Activated CD4-positive, CD25-positive, alpha-beta regulatory T cell treated with anti-CD3 and anti-CD28 coated beads, Interleukin-2, amount 50 U/mL, for 16 hours (primary cell): ENCODE measurements around the gene NELL1.
"Not testable (repeated sequence)": the region's sequence is repeated elsewhere in the genome, so short reads cannot be mapped to it uniquely, and the experiment has no call there.

Experiments
- DNase-seq: peaks from one replicate; pipeline ENCODE4 v3.0.0-alpha.2; 2020; ENCODE audit warnings: low read depth, low spot score

The NELL1 gene

DNA sequence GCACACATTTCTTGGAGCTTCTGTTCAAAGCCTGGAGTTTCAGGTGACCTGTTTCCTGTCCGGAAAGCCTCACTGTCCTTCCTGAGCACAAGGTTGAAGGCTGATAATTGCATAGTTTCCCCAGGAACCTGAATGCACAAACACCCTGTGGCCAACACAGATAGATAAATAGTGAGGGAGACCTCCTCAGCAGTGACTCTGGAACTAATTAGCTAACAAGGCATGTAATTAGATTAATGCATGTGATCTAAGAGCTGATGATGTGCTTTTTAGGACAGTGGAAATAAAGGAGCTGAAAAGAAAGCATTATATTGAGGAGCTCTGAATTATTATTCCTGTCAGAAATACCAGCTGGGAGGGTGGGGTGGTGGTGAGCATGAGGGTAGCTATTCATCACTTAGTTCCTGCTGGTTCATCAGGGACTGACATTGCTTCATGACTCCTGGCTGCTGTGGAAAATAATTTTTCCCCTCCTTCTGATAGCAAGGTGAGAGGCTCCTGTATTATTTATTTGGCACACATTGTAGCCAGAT lies 101.1 kb downstream of the NELL1 start:
- no peak for DNase-seq

DNA sequence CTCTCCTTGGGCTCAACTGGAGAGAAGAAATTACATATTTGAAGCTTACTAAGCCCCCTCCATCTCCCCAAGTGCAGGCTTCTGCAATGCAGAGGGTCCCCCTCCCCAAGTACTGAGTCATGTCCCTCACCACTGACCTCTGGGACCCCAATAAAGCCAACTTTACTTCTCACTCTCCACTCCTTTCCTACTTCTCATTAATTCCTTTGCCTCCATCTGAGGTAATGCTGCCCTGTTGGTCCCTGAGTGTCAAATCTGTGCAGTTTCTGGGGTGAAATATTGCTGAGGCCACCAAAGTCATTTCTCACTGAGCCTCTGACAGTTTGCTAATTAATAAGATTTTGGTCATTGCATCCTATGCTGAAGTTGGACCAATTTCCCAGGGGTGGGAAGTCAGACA lies 101.6 kb downstream of the NELL1 start:
- DNase-seq = no peak

DNA sequence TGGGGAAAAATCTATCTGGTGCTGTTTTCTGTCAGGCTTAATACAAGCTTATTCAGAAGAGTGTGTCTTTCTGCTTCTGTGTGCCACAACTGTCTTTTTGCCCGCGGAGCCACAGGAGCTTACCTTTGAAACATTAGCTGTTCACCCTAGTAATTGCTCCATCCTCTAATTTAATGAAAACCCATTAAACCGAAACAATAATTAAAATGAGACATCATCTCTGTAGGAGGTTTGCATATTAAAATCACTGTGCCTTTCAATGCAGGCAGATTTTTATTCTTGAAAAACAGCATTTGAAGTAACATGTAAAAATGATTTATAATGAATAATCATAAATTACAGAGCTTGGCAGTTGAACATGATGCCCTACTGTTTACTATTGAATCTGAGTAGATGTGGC lies 102.3 kb downstream of the NELL1 start:
- DNase-seq = no peak

DNA sequence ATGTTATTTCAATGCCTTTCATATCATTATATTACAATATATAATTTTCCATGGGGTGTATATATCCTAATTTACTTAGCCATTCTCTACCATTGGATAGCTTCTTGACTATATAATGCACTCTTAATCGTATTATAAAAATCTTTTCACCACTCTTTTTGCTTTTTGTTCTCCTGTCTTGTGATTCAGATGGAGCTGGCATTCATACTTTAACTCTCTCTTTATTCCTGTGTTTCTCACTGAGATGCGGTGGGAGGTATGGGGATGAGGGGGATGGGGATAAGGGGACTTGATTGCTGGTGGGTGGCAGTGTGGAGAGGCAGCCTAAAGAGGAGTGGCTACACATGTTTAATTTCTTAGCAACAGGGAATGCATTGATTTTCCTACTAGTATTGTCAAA lies 105.9 kb downstream of the NELL1 start:
- DNase-seq = no peak

DNA sequence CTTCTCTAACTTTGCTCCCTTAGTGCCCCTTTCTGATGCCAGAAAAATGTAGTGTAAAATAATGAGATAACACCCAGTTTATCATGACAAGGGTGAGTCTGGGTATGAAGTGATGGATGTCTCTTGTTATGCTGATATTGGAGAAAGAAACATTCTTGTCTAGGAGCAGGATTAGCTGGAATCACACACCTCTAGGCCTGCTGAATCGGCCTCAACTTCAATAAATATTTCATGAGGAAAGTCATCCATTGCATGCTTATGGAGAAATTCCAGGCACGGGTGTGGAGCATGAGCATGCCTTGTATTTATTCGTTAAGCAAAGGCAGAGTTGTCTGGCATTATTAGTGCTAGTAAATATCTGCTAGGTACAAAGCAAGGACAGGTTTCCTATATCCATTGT lies 113.4 kb downstream of the NELL1 start:
- no peak for DNase-seq

DNA sequence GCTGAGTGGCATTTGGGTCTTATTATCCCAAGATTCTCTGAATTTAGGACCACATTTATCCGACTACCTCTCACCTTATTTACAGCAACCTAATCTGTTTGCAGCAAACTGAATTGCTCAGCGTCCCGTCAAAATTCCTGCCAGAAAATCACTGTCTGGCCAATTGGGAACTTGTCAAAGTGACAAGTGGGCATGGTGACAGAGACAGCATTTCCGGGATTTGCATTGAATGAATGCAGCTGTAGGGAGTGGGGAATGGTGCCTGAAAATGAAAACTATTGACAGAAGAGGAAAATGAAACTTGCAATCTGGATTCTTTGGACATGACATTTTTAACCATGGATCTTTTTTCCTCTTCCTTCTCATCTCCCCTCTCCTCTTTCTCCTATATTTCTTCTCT lies 113.8 kb downstream of the NELL1 start:
- DNase-seq = no peak

DNA sequence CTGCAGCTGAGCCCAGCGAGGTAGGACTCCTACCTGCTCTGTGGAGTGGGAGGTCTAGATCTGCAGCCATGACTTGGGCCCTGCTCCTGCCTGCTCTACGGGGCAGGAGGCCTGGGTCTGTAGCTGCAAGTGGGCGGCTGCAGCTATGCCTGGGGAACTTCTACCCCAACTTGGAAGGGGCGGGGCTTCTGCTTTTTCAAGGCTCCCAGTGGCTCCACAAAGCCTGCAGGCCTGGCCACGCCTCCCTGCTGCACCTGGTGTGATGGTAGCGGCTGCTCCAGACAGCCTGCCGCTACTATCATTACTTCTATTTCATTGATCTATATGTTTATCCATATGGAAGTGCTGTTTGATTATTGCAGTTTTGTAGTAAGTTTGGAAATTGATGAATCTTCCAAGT lies 121.2 kb downstream of the NELL1 start:
- no peak for DNase-seq

DNA sequence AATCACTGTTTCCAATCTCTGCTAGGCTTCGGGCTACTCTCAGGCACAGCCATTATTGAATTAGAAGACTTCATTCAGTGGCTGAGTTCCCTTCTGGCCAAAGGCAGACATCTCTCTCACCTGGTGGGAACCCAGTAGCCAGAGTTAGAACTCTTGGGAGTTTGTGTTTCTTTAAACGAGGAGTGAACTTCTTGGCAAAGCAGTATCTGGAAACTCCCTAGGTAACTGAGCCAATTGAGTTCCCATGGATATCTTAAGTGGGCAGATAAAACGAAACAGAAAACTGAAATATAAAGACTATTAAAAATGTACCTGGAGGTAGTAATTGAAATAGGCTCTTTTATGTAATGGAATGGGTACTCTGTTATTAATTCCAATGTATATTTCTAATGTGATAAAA lies 125.6 kb downstream of the NELL1 start:
- no peak for DNase-seq

DNA sequence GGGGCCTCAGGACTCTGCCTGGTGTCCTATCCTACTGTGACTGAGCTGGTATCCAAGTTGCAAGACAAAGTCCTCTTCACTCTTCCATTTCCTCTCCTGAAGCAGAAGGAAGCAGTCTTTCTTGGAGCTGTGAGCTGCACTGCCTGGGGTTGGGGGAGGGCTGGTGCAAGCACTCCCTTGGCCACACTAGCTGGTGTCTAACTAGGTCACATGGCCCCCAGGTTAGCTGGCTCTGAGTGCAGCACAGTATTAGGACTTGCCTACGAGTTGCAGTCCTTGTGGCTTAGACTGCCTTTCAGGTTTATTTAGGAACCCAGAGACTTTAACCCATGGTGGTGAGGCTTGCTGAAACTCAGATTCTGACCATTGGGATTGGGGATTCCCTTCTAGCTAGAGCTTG lies 138.9 kb downstream of the NELL1 start:
- DNase-seq = no peak

DNA sequence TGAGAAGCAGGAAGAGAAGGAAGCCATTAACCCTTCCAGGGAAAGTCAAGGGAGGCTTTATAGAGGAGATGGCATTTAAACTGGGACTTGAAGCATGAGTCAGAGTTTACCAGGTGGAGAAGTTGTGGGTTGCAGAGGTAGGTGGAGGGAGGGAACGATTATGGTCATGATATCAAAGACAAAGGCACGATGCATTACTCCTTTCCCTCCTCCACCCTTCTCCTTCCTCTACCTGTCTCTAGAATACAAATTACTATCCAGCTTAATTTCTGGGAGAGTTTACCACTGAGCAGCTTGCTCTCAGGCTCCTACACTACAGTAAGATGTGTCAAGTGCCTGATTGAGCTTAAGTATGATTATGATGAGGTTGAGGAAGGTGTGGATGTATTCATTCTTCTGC lies 151.7 kb downstream of the NELL1 start:
- no peak for DNase-seq

DNA sequence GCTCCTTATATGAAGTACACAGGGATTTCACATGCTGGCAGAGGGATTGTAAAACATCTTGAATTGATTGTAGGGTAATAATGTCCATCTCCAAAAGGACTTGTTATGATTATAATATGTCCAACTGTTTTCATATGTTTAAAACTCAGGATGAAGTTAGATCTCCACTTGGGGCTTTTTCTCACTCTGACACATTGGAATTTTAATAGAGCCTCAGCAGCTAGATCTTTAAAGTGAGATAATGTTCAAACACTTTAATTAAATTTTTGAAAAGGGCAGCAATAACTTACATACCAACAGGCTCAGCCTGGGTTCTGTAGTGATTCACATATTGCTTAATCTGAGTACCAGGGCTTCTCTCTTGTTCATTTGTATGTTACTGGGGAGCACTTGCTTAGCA lies 152.1 kb downstream of the NELL1 start:
- no peak for DNase-seq

DNA sequence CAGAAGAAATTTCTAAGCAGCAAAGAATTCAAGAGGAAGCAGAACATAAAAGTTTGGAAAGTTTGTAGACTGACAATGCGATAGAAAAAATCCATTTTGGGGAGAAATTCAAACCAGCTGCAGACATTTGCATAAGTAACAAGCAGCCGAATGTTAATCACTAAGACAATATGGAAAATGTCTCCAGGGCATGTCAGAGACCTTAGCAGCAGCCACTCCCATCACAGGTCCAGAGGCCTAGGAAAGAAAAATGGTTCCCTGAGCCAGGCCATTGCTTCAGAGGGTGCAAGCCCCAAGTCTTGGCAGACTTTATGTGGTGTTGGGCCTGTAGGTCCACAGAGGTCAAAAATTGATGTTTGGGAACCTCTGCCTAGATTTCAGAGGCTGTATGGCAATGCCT lies 155.4 kb downstream of the NELL1 start:
- DNase-seq = no peak

DNA sequence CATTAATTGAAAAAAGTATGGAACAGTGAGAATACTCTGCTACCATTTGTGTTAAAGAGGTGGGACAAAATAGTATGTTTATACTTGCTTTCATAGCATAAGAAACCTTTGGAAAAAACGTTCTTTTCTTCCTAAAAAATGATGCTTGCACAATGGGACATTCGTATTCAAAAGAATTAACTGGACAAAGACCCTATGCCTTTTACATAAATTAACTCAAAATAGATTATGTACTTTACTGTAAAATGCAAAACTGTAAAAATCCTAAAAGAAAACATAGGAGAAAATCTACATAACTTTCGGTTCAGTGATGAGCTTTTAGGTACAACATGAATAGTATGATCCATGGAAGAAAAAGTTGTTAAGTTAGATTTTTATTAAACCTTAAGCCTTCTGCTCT lies 166.2 kb downstream of the NELL1 start:
- no peak for DNase-seq

DNA sequence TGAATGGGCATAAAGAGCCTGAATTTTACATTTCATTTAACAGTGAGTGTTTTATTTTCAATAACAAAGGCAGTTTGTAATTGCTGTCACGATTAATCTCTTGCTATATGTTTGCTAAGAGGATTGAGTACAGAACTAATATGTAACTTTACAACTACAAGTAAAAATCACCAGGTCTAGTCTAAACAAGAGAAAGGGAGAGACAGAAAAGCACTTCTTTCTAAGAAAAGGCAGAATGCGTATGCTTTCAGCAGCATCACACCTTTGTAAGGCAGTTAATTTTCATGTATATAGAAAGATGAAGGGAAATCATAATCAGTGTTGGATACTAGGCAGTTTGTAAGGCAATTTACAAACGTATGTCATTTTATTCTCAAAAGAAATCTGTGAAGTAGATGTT lies 169.8 kb downstream of the NELL1 start:
- DNase-seq = no peak

DNA sequence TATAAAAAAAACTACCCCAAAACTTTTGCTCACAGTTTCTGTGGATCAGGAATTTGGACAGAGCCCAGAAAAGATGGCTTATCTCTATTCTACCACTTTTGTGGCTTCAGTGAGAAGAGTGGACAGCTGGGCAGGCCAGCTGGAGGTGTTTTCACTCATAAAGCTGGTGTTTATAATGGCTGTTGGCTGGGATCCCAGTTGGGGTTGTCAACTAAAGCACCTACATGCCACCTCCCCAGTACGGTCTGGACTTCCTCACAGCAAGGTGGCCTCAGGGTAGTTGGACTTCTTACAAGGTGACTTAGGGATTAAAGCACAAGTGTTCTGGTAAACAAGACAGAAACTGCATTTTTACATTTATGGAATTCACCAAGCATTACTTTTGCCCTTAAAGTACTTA lies 171.0 kb downstream of the NELL1 start:
- DNase-seq = no peak

DNA sequence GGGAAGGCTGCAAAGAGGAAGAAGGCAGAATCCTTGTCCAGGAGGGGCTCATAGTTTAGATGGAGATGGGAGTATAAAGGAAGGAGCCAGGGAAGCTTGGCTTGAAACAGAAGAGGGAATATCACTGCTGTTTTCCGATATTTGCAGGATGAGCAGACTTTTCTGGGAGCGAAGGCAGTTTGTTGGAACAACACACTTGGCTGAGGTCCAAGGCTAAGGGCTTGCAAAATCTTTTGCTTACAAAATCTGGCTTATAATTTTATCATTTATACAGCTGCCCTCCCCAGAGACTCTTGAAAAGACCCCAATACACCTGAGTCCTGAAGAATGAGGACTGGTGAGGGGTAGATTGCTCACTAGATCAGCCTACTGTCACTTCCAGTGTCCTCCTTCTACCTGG lies 174.8 kb downstream of the NELL1 start:
- no peak for DNase-seq

DNA sequence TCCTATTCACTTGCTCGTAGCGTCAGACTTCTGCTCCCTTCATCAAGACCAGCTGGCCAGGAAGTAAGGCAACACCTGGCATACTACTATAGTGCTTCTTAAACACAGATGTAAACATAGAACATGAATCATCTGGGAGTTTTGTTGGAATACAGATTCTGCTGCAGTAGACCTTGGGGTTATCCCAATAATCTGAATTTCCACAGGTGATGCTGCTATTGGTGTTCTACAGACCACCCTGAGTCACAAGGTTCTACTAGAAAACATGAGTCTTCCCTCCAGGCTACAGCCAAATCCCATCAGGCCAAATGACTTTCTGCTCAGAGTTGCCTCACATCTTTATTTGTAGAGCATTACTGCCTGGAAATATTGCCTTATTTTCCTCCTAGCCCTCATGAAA lies 175.2 kb downstream of the NELL1 start:
- no peak for DNase-seq

DNA sequence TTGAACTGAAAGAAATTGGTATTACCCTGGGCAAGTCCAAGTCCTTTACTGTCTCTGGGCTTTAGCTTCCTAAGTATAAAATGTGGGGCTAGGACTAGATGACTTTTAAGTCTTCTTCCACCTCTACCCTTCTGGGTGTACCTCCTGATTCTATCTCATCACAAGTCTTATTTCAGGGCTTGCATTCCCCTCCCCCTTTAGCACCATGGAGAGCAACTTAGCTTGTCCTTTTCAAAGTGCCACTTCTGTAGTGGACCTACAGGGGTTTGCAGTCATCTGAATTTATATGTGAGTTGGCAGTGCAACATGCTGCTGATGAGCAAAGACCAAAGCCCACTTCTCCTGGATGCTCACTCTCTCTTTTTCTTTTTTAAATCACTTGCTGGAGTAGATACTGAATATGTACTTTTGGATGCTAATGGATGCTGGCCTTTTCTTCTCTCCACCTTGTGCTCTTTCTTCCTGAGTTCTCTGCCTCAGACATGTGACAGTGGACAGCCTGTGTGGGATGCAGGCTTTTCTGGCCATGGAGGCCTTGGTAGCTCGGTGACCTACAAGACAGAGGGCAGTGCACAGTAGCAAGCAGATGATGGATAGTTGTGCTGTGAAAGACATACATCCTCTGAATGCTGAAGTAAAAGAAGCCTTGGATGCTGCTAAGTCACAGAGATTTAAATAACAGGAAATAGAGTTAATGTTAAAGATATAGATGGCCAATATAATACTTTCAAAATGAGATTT lies 185.0 kb downstream of the NELL1 start:
- no peak for DNase-seq

DNA sequence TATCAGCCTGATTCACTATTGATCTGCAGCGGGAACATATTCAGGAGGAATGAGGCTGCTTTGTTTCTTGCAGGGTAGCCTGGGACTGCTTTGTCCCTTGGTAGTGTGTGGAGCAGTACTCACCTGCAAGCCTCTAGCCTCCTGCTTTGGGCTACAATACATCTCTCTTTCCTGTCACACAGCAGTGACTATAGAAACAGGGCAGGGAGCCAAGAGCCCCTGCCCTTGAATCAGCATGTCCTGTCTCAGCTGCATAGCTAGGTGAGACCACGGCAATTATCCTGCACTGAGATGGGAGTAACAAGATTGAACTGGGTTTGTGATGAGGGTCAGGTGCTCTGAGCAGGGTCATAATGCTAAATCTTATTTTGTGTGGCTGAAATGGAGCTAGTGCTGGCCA lies 191.9 kb downstream of the NELL1 start:
- no peak for DNase-seq

DNA sequence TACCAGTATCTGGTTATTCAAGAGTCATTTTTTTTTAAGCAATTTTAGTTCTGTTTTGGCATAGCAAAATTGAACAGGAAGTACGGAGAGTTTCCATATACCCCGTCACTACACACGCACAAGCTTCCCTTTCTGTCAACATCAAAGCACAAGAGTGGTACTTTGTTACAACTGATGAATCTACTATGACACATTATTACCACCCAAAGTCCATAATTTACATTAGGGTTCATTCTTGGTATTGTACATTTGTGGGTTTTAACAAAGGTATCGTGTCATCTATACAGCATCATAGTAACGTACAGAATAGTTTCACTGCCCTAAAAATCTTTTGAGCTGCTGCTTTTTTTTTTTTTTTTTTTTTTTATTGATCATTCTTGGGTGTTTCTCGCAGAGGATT lies 192.9 kb downstream of the NELL1 start:
- not testable (repeated sequence) for DNase-seq

DNA sequence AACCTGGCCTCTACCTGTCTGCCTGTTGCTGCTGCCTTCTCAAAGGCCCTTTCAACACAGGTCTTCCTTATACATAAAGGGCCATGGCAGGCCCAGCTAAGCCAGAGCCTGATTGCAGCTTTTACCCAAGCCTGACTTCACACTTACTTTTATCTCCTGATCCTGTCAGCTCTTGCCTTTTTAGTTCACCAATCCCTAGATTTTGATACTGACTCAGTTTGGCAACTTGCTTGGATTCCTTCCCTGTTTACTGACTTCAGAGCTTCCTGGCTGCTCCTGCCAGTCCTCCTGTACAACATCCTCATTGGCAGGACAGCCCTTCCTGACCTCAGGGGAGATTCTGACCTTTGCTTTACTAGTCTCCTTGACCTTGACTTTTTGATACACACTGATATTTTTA lies 195.2 kb downstream of the NELL1 start:
- DNase-seq = no peak

DNA sequence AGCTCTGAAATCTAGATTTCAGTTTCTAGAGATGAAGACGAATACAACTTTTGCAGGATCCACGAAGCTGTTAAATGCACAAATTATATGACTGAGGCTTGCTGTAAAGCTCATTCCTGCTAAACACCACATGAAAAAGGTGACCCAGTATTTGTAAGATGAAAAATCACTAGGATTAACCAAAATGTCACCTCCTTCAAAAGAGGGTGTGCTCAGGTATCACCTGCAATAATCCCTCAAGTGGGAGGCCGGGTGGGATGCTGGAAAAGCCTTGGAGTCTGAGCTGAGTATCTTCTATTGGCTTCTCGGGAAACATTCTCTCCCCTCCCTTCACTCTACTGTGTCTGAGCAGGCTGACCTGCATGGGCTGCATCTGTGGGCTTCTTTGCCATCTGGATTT lies 195.8 kb downstream of the NELL1 start:
- no peak for DNase-seq

DNA sequence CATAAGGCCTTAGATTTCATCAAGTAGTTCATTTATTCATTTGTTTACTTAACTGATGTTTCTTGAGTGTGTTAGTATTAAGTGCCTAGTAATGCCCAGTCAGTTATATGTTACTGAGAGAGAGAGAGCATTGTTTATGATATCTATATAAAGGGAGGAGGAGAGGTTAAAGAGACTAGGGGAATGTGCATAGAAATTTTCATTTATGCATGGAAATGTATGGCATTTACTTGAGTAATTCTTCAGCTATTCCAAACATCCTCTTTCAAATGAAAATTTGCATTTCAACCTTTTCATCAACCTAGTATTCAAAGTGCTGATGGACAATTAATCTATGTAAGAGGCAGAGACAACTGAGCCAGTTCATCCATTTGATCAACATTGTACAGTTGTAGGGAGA lies 199.7 kb downstream of the NELL1 start:
- DNase-seq = no peak

DNA sequence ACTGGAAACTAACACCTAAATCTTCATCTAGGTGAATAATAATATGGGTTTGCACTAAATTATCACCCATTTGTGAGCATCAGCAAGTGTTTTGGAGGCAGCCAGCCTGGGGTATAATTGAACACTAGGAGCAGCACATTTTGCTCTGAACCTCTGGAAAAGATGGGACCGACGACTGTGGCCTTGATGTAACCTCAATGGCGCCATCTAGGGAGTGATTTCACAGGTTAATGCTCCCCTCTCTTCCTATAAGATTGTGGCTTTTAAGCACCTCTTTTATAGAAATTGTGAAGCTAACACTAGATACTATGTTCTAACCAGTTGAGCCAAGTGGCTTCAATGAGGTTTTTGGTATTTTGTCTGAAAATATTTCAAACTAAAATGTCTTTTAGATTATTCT lies 203.7 kb downstream of the NELL1 start:
- no peak for DNase-seq
